ENCODE measurements around the gene PREX1.
A peak's percentile ranks its signal among the peaks of the same experiment; 100 is the strongest.

The PREX1 gene

GRCh38 chr20:48747840-48748414, 79.9 kb downstream of the PREX1 start:
- no CpG with 5 or more reads among the region's 15 CpGs for WGBS, 2 donors (ENCODE audit: extremely low coverage in 2 of 2, insufficient read length in 2 of 2, insufficient replicate concordance in 1 of 2)
- peak overlapping the region; percentile 48 for H3K14ac ChIP-seq (ENCODE audit: low read length)
- H2AK5ac ChIP-seq (ENCODE audit: low read depth, low read length): peak overlapping the region; percentile 40
- H3K9me3 ChIP-seq (replicated peaks in 1 of 2; ENCODE audit: control insufficient read depth in 2 of 2, insufficient read depth in 1 of 2, low read depth in 1 of 2, low read length in 2 of 2): peaks cover 2 to 9% of the 10 kb centered on the region in 2 donors
- no peak overlapping the region for H2BK15ac ChIP-seq (ENCODE audit: low read length)
- no peak overlapping the region for H2BK5ac ChIP-seq (ENCODE audit: low read length)
- DNase-seq (ENCODE audit: low spot score): no peak
- H4K8ac ChIP-seq (ENCODE audit: low read depth, low read length): no peak overlapping the region
- H2BK120ac ChIP-seq (ENCODE audit: low read depth, low read length): no peak overlapping the region
- peak overlapping the region; percentile 51 for H3K9ac ChIP-seq (ENCODE audit: low read depth, low read length, poor library complexity)
- H3K36me3 ChIP-seq (replicated peaks in 1 of 2; ENCODE audit: control insufficient read depth in 2 of 2, insufficient read depth in 2 of 2, low read length in 2 of 2): peaks cover 3 to 47% of the 10 kb centered on the region in 2 donors
- no peak overlapping the region for H3K4me2 ChIP-seq (ENCODE audit: insufficient read depth, low read length, poor library complexity, severe bottlenecking)
- H3K79me1 ChIP-seq (ENCODE audit: low read depth, low read length): peaks cover 4% of the 10 kb centered on the region
- no peak overlapping the region for H3K4me3 ChIP-seq (ENCODE audit: low read length in 2 of 2)
- H3K27me3 ChIP-seq (ENCODE audit: control insufficient read depth in 3 of 3, insufficient read depth in 3 of 3, low read depth in 1 of 3, low read length in 3 of 3): peaks cover 0 to 32% (median 0%) of the 10 kb centered on the region in 3 experiments
- H3K23ac ChIP-seq (ENCODE audit: low read depth, low read length, poor library complexity): no peak overlapping the region
- no peak overlapping the region for H3K27ac ChIP-seq (replicated peaks; ENCODE audit: low read length)
- peaks cover 14 to 29% of the 10 kb centered on the region in 2 donors for H3K4me1 ChIP-seq (ENCODE audit: control insufficient read depth in 2 of 2, insufficient read depth in 1 of 2, low read depth in 1 of 2, low read length in 2 of 2)
- H4K91ac ChIP-seq (ENCODE audit: low read depth, low read length, poor library complexity): no peak overlapping the region
- no peak overlapping the region for H3K18ac ChIP-seq (ENCODE audit: low read length)
- no peak overlapping the region for H3K4ac ChIP-seq (ENCODE audit: low read length)
- no peak overlapping the region for H2AFZ ChIP-seq (ENCODE audit: low read length)
- H2BK12ac ChIP-seq (ENCODE audit: low read length): no peak overlapping the region

DNA sequence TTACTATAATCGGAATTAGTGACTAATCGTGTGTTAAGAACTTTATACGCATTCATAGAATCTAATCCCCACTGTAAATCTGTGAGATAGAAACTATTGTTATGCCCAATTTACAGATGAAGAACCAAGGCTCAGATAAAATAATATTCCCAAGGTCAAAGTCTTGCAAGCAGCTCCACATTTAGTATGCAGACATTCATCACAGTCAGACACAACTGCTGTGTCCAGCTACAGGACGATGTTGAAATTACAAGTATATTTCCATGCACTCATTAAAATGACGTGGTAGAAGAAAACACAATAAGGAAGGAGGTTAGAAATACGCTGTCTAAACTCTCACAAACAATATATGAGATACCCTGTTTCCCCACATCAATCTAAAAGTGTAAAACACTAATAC, 82.5 kb downstream of the PREX1 start:
- H3K4me2 ChIP-seq (ENCODE audit: insufficient read depth, low read length, poor library complexity, severe bottlenecking): no peak overlapping the region

DNA sequence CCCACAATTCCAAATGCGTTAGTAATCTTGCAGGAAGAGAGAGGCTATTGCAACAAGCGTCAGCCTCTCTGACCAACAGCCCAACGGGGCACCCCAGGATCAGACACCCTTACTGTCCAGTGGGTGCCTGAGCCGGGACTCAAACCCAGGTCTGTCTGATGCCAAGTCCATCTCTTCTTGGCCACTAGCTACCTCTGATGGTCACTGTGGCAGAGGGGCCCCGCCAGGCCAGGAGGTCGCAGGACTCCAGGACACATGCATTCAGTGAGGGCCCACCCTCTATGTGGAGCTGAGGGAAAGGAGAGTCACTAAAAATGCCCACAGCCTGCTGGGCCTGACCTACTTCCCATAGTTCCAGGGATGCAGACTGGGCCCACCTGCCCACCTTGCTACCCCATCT, 83.3 kb downstream of the PREX1 start:
- Histone ChIP-seq H3K9ac (ENCODE audit: low read depth, low read length, poor library complexity) (no peak overlapping the region), H3K23ac (ENCODE audit: low read depth, low read length, poor library complexity) (no peak overlapping the region), H4K8ac (ENCODE audit: low read depth, low read length) (no peak overlapping the region), H3K4me3 (ENCODE audit: low read length in 2 of 2) (no peak overlapping the region), H3K4me1 (ENCODE audit: control insufficient read depth in 2 of 2, insufficient read depth in 1 of 2, low read depth in 1 of 2, low read length in 2 of 2) (peaks cover 2 to 9% of the 10 kb centered on the region in 2 donors), H3K27me3 (ENCODE audit: control insufficient read depth in 3 of 3, insufficient read depth in 3 of 3, low read depth in 1 of 3, low read length in 3 of 3) (peaks cover 0 to 14% (median 0%) of the 10 kb centered on the region in 3 experiments), H2AK5ac (ENCODE audit: low read depth, low read length) (no peak overlapping the region), H3K27ac (replicated peaks; ENCODE audit: low read length) (no peak overlapping the region), H4K91ac (ENCODE audit: low read depth, low read length, poor library complexity) (no peak overlapping the region), H3K79me1 (ENCODE audit: low read depth, low read length) (peaks cover 2% of the 10 kb centered on the region), H3K4ac (ENCODE audit: low read length) (no peak overlapping the region), H3K36me3 (replicated peaks in 1 of 2; ENCODE audit: control insufficient read depth in 2 of 2, insufficient read depth in 2 of 2, low read length in 2 of 2) (peaks cover 6 to 78% of the 10 kb centered on the region in 2 donors), H3K4me2 (ENCODE audit: insufficient read depth, low read length, poor library complexity, severe bottlenecking) (no peak overlapping the region), H2BK15ac (ENCODE audit: low read length) (no peak overlapping the region), H3K18ac (ENCODE audit: low read length) (no peak overlapping the region), H2BK5ac (ENCODE audit: low read length) (no peak overlapping the region), H3K9me3 (replicated peaks in 1 of 2; ENCODE audit: control insufficient read depth in 2 of 2, insufficient read depth in 1 of 2, low read depth in 1 of 2, low read length in 2 of 2) (no peaks in the 10 kb centered on the region), H3K14ac (ENCODE audit: low read length) (no peak overlapping the region), H2AFZ (ENCODE audit: low read length) (no peak overlapping the region), H2BK12ac (ENCODE audit: low read length) (no peak overlapping the region), H2BK120ac (ENCODE audit: low read depth, low read length) (no peak overlapping the region)
- DNase-seq (ENCODE audit: low spot score): no peak
- WGBS, 2 donors (ENCODE audit: extremely low coverage in 2 of 2, insufficient read length in 2 of 2, insufficient replicate concordance in 1 of 2): no CpG with 5 or more reads among the region's 6 CpGs

More for the DNA sequence above, 82.5 kb downstream of the PREX1 start:
- Histone ChIP-seq H3K9ac (ENCODE audit: low read depth, low read length, poor library complexity) (no peak overlapping the region), H4K8ac (ENCODE audit: low read depth, low read length) (no peak overlapping the region), H3K18ac (ENCODE audit: low read length) (no peak overlapping the region), H3K79me1 (ENCODE audit: low read depth, low read length) (peaks cover 2% of the 10 kb centered on the region), H2BK12ac (ENCODE audit: low read length) (no peak overlapping the region), H2AFZ (ENCODE audit: low read length) (no peak overlapping the region), H3K4me1 (ENCODE audit: control insufficient read depth in 2 of 2, insufficient read depth in 1 of 2, low read depth in 1 of 2, low read length in 2 of 2) (peaks cover 2 to 9% of the 10 kb centered on the region in 2 donors), H3K9me3 (replicated peaks in 1 of 2; ENCODE audit: control insufficient read depth in 2 of 2, insufficient read depth in 1 of 2, low read depth in 1 of 2, low read length in 2 of 2) (peaks cover 0 to 2% of the 10 kb centered on the region in 2 donors), H3K4ac (ENCODE audit: low read length) (no peak overlapping the region), H3K27ac (replicated peaks; ENCODE audit: low read length) (no peak overlapping the region), H3K14ac (ENCODE audit: low read length) (no peak overlapping the region), H2BK120ac (ENCODE audit: low read depth, low read length) (no peak overlapping the region), H2BK15ac (ENCODE audit: low read length) (no peak overlapping the region), H2AK5ac (ENCODE audit: low read depth, low read length) (no peak overlapping the region), H3K27me3 (ENCODE audit: control insufficient read depth in 3 of 3, insufficient read depth in 3 of 3, low read depth in 1 of 3, low read length in 3 of 3) (peaks cover 0 to 17% (median 0%) of the 10 kb centered on the region in 3 experiments), H3K36me3 (replicated peaks in 1 of 2; ENCODE audit: control insufficient read depth in 2 of 2, insufficient read depth in 2 of 2, low read length in 2 of 2) (peaks cover 6 to 69% of the 10 kb centered on the region in 2 donors), H3K4me3 (ENCODE audit: low read length in 2 of 2) (no peak overlapping the region), H4K91ac (ENCODE audit: low read depth, low read length, poor library complexity) (no peak overlapping the region), H2BK5ac (ENCODE audit: low read length) (no peak overlapping the region), H3K23ac (ENCODE audit: low read depth, low read length, poor library complexity) (no peak overlapping the region)
- no CpG with 5 or more reads among the region's 6 CpGs for WGBS, 2 donors (ENCODE audit: extremely low coverage in 2 of 2, insufficient read length in 2 of 2, insufficient replicate concordance in 1 of 2)
- DNase-seq (ENCODE audit: low spot score): no peak

DNA sequence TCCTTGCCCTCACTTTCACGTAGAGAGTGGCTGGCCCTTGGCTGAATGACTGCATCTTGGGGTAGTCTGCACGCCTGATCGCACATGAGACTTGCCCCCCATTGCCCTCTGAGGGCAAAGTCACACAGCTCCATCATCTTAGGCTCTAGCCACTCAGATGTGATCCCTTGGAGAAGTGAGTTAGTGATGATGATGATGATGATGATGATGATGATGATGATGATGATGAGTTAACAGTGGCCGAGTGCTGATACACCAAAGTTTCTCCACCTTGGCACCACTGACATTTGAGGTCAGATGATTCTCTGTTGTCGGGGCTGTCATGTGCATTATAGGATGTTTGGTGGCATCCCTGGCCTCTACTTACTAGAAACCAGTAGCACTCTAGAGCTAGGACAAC, 84.0 kb downstream of the PREX1 start:
- Histone ChIP-seq H2AFZ (ENCODE audit: low read length) (no peak overlapping the region), H3K4me1 (ENCODE audit: control insufficient read depth in 2 of 2, insufficient read depth in 1 of 2, low read depth in 1 of 2, low read length in 2 of 2) (peaks cover 2 to 9% of the 10 kb centered on the region in 2 donors), H4K8ac (ENCODE audit: low read depth, low read length) (no peak overlapping the region), H2BK12ac (ENCODE audit: low read length) (no peak overlapping the region), H2BK5ac (ENCODE audit: low read length) (no peak overlapping the region), H2BK15ac (ENCODE audit: low read length) (no peak overlapping the region), H3K4ac (ENCODE audit: low read length) (no peak overlapping the region), H3K9me3 (replicated peaks in 1 of 2; ENCODE audit: control insufficient read depth in 2 of 2, insufficient read depth in 1 of 2, low read depth in 1 of 2, low read length in 2 of 2) (no peaks in the 10 kb centered on the region), H3K79me1 (ENCODE audit: low read depth, low read length) (peaks cover 2% of the 10 kb centered on the region), H3K27me3 (ENCODE audit: control insufficient read depth in 3 of 3, insufficient read depth in 3 of 3, low read depth in 1 of 3, low read length in 3 of 3) (peaks cover 0 to 11% (median 0%) of the 10 kb centered on the region in 3 experiments), H3K14ac (ENCODE audit: low read length) (no peak overlapping the region), H2BK120ac (ENCODE audit: low read depth, low read length) (no peak overlapping the region), H3K23ac (ENCODE audit: low read depth, low read length, poor library complexity) (no peak overlapping the region), H3K36me3 (replicated peaks in 1 of 2; ENCODE audit: control insufficient read depth in 2 of 2, insufficient read depth in 2 of 2, low read length in 2 of 2) (peaks cover 6 to 85% of the 10 kb centered on the region in 2 donors), H4K91ac (ENCODE audit: low read depth, low read length, poor library complexity) (no peak overlapping the region), H3K9ac (ENCODE audit: low read depth, low read length, poor library complexity) (no peak overlapping the region), H3K4me2 (ENCODE audit: insufficient read depth, low read length, poor library complexity, severe bottlenecking) (no peak overlapping the region), H3K18ac (ENCODE audit: low read length) (no peak overlapping the region), H3K27ac (replicated peaks; ENCODE audit: low read length) (no peak overlapping the region), H2AK5ac (ENCODE audit: low read depth, low read length) (no peak overlapping the region), H3K4me3 (ENCODE audit: low read length in 2 of 2) (no peak overlapping the region)
- no peak for DNase-seq (ENCODE audit: low spot score)
- WGBS, 2 donors (ENCODE audit: extremely low coverage in 2 of 2, insufficient read length in 2 of 2, insufficient replicate concordance in 1 of 2): no CpG with 5 or more reads among the region's 5 CpGs
